ENCODE results near the gene S100PBP. TPM values are rescaled to one million over a fixed set of nuclear protein-coding genes. Genes with fewer than 3 reads are reported as not detected.

Gene S100PBP
- total and polyA plus RNA-seq, 10 of the 15 experiments (the other 5 are each of a cell fraction or from before 2014, with no cell fraction given) = 17.0 to 98.3 (median 40.6) TPM

- TF ChIP-seq, protein P1, sequence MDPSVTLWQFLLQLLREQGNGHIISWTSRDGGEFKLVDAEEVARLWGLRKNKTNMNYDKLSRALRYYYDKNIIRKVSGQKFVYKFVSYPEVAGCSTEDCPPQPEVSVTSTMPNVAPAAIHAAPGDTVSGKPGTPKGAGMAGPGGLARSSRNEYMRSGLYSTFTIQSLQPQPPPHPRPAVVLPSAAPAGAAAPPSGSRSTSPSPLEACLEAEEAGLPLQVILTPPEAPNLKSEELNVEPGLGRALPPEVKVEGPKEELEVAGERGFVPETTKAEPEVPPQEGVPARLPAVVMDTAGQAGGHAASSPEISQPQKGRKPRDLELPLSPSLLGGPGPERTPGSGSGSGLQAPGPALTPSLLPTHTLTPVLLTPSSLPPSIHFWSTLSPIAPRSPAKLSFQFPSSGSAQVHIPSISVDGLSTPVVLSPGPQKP (IDR thresholded peaks at IDR 0.05; ENCODE audit: low read depth, low read length) = no peak
- TF ChIP-seq GATAD2B (conservative IDR thresholded peaks at IDR 0.05; ENCODE audit: low read depth) (no peak), NFIC (IDR thresholded peaks at IDR 0.05; ENCODE audit: low read depth, low read length) (peak; percentile 34; the same call in 1 of the 2 replicates), FOXM1 (IDR thresholded peaks at IDR 0.05; ENCODE audit: low read depth, low read length) (no peak), ATF7 (IDR thresholded peaks at IDR 0.05; ENCODE audit: low read depth) (peak; percentile 96), RBBP5 (conservative IDR thresholded peaks at IDR 0.05) (no peak)
- TF ChIP-seq, protein P2, sequence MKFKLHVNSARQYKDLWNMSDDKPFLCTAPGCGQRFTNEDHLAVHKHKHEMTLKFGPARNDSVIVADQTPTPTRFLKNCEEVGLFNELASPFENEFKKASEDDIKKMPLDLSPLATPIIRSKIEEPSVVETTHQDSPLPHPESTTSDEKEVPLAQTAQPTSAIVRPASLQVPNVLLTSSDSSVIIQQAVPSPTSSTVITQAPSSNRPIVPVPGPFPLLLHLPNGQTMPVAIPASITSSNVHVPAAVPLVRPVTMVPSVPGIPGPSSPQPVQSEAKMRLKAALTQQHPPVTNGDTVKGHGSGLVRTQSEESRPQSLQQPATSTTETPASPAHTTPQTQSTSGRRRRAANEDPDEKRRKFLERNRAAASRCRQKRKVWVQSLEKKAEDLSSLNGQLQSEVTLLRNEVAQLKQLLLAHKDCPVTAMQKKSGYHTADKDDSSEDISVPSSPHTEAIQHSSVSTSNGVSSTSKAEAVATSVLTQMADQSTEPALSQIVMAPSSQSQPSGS (IDR thresholded peaks at IDR 0.05; ENCODE audit: low read length) = peak; percentile 52
- TF ChIP-seq, protein P3, sequence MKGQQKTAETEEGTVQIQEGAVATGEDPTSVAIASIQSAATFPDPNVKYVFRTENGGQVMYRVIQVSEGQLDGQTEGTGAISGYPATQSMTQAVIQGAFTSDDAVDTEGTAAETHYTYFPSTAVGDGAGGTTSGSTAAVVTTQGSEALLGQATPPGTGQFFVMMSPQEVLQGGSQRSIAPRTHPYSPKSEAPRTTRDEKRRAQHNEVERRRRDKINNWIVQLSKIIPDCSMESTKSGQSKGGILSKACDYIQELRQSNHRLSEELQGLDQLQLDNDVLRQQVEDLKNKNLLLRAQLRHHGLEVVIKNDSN (IDR thresholded peaks at IDR 0.05; ENCODE audit: borderline replicate concordance, extremely low read length, insufficient read depth, low read depth, low read length) = peak; percentile 46
Observed at GRCh38 chr1:32848354-32849063, 31.1 kb downstream of the S100PBP start (continued).

Measured in GM12878 (cell line).